ENCODE results near the gene AFM.

GRCh38 chr4:73541251-73541650 is 59.7 kb downstream of the AFM start:
- TF ChIP-seq CTCF (IDR thresholded peaks at IDR 0.05; ENCODE audit: low read depth, low read length) (no peak), POLR2A (IDR thresholded peaks at IDR 0.05; ENCODE audit: extremely low read depth, insufficient read length) (no peak), MYC (IDR thresholded peaks at IDR 0.05; ENCODE audit: low read depth, low read length) (no peak), MAX (IDR thresholded peaks at IDR 0.05; ENCODE audit: low read depth, low read length) (no peak)

Data from NB4 (cell line).